Posterior cingulate gyrus (tissue), 11 donors: ENCODE data around the gene POLK.
"Not testable (repeated sequence)": the region's sequence is repeated elsewhere in the genome, so short reads cannot be mapped to it uniquely, and the experiment has no call there.

Experiments
- DNase-seq, 10 donors: peaks; one replicate each; pipeline versions ENCODE4 v3.0.0 to v3.0.0-alpha.2; 2020 to 2021; ENCODE audit warnings: mixed read lengths in 3 of 10
- intact Hi-C: fragments of 100-400 bp; cut with DNase I; formaldehyde crosslinking; loops from one replicate; pipeline ENCODE4 v1.15.1; 2023

Gene POLK

DNA sequence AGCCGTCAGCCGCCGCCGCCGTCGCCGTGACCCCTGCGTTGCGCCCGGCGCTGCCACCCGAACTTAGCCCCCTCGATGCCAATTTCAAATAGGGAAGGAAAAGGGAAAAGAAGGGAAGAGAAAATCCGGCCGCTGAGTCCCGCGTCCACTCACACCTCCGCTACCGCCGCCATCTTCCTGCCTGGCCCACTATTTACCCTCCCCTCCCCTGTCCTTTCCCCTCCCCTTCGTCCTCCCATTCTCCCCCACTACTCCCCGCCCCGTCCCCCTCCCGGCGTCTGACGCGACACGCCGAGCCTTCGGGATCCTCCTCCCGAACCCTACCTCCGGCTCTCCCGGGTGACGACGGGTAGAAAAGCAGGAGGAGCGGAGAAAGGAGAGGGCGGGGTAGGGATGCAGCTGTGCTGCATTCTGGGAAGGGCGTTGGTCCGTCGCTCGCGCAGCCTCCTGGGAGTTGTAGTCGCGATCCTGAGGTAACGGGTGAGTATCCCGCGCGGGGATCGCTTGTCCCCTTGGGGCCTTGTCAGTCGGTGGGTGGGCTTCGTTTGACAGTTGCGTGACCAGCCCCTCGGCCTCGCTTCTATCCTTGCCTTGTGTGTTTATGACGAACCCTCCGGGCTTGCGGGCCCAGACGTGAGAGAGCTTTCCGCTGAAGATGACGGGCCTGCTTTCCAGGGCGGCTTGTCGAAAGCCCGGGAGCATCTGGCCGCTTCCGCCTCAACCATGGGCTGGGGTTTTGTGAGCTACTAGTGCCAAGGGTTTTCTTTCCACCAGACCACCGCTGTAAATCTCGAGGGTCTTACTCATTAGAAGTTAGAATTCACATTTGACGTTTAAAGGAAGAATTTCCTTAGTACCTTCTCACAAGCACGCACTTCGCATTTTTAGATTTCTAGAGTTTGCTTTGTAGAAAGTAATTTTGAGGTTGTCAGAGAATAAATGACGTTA lies at the start of gene POLK, which contains the start of gene CERT1:
TSS of gene POLK (plus strand) at position 457 of the 948 bp plus-strand sequence.
TSS of gene CERT1 (minus strand) at position 195 of the 948 bp plus-strand sequence. CDS start 422 bp downstream, outside the sequence.
- DNase-seq: peak; percentile 98 to 100 (median 99)
- intact Hi-C loops: loop anchor here (1.0 to 5.0 kb wide), 3 partner anchors 156 to 274 kb away; partner anchors contain the start of gene ANKRD31

DNA sequence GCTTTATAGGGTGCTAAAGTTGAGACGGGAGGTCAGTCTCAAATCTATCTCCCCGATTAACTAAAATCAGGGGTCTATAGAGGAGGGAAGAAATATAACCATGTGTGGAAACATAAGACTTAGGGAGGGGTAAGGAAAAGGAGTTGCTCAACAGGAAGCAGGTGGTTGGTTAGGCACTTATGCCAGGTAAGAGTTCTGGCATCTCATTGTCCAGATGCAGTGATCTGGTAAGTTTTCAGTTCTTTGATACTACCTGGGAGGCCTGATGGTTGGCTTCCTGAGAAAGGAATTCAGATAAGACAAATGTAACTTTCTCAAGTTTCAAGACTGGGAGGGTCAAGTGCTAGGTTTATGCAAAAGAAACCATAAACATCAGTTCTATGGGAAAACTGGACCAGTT lies 48.0 kb upstream of the POLK start:
- DNase-seq: no peak
- intact Hi-C loops: no loop called here

DNA sequence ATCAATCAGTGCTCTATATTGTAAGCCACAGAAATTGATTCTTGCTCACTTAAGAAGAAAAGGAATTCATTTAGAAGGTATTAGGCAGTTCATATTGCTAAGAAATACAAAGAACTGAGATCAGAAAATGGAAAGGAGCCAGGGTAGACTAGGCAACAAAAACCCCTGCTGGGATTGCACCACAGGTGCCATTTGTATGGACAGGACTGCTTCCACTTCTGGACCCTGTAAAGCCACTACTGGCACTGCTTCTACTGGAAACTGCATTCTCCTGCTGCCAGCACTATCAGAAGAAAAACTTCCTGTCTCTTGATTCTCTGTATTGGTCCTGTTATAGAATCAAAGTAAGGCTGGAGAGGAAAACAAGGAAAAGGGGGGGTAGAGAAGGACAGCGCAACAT lies 46.2 kb upstream of the POLK start:
- intact Hi-C loops: no loop called here
- no peak for DNase-seq

DNA sequence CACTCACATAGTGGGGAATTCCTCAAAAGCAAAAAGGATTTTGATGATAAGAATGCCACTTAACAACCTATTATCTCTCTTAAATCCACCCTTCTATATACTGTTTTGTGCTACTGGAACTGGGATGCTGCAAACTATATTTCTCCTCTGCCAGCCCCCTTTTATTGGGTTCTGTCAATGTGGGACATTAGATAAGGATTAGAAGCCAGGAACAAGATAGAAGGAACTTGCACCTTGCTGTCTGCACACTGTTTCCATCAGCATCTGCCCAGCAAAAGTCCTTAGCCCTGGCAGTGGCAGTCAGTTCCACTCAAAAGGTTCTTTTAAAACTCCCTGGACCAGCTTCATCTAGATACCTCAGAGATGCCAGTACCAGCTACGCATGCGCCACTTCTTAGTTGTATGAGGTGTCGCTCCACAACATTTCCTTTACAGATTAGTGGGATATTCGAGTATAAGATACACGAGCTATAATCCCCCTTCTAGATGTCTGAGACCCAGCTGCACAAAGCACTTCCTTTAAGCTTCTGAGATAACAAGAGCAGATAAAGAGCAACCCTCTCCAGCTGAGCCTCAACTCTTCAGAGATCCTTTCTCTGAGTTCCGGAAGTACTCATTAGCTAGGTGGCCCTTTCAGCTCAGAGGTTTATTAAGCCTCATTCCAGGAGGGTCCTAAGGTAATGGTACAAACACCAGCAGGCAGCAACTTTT lies 45.5 kb upstream of the POLK start:
- intact Hi-C loops: no loop called here
- no peak for DNase-seq

DNA sequence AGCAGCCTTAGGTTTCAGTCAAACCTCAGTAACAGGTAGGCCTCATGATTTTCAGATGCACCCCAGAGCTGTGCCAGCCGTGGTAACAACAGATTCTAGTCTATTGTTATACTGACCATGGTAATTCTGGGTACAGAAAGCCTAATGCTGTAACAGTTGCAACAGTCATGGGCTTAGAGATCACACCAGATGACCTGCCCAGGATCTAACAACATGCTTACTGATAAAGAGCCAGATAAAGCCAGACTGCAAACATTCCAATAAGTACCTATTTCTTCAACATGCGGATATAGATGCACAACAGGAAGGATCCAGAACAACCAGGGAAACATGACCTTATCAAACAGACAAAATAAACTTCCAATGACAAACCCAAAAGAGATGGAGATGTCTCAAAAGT lies 43.1 kb upstream of the POLK start:
- intact Hi-C loops: no loop called here
- DNase-seq: no peak

DNA sequence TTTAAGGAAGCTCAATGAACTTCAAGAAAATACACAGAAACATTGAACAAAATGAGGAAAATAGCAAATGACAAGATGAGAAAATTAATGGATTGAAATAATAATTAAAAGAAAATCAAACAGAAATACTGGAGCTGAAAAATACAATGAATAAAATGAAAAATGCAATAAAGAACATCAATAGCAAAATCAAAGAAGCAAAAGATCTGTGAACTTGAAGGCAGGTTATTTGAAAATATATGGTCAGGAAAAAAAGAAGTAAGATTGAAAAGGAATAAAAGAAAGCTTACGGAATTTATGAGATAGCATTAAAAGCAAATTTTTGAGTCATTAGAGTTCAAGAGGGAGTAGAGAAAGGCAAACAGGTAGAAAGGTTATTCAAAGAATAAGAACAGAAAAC lies 42.7 kb upstream of the POLK start:
- DNase-seq: no peak
- intact Hi-C loops: no loop called here

DNA sequence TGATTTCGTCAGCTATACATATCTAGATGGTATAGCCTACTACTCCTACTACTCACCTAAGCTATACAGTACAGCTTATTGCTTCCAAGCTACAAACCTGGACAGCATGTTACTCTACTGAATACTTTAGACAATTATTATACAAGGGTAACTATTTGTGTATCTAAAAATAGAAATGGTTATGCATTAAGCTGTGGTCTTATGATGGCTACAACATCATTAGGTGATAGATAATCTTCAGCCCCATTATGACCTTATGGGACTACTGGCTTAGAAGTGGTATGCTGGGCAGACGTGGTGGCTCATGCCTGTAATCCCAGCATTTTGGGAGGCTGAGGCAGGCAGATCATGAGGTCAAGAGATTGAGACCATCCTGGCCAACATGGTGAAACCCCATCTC lies 40.5 kb upstream of the POLK start:
- no peak for DNase-seq
- intact Hi-C loops: no loop called here

DNA sequence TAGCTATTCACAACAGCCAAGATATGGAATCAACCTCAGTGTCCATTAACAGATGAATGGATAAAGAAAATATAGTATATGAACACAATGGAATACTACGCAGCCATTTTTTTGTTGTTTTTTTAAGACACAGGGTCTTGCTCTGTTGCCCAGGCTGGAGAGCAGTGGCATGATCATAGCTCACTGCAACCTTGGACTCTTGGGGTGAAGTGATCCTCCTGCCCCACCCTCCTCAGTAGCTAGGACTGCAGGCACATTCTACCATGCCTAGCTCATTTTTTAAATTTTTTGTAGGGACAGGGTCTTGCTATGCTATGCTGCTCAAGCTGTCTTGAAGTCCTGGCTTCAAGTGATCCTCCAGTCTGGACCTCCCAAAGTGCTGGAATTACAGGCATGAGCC lies 38.7 kb upstream of the POLK start:
- no peak for DNase-seq
- intact Hi-C loops: no loop called here

DNA sequence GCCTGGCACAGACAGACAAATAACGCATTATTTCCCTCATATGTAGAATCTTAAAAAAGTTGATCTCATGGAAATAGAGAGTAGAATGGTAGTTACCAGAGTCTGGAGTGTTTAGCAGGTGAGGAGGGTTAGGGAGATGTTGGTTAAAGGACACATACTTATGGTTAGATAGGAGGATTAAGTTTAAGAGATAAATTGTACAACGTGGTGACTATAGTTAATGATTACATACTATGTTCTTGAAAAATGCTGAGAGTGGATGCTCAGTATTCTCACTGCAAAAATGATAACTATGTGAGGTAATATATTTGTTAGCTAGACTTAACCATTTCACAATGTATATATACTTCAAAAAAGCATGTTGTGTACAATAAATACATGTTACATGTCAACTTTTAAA lies 38.2 kb upstream of the POLK start:
- intact Hi-C loops: no loop called here

DNA sequence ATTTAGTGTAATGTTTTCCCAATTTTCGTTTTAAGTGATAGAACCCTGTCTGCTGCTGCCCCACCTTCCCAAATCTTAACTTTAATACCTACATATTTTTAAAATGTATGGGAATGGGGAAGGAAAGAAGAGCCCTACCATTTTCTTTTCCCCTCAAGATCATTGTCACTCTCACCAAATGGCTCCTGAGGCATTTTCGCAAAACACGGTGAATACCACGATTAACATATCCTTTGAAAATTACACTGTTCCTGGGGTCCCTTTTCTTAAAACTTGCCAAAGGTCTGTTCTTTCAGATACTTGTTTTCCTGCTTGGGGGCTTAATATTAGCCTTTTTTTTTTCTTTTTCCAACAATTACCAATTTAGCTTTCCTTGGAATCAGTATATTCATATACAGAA lies 36.3 kb upstream of the POLK start:
- intact Hi-C loops: no loop called here
- no peak for DNase-seq

More for the DNA sequence above, 38.2 kb upstream of the POLK start:
- DNase-seq: no peak

DNA sequence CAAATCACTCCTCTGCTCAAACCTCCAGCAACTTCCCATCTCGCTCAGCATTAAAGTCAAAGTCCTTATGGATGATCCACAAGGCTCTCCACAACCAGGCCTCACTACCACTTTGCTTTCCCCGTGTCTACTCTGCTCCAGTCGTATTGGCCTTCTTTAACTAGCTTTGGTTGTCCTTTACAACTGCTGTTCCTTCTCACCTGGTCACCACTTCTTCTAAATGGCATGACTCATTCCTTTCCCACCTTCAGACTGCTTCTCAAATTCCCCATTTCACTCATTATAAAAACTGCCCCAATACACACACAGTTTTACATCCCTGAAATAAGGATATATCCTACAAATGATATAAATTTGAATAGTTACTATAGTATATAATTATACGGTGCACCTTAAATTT lies 30.7 kb upstream of the POLK start:
- no peak for DNase-seq
- intact Hi-C loops: no loop called here

DNA sequence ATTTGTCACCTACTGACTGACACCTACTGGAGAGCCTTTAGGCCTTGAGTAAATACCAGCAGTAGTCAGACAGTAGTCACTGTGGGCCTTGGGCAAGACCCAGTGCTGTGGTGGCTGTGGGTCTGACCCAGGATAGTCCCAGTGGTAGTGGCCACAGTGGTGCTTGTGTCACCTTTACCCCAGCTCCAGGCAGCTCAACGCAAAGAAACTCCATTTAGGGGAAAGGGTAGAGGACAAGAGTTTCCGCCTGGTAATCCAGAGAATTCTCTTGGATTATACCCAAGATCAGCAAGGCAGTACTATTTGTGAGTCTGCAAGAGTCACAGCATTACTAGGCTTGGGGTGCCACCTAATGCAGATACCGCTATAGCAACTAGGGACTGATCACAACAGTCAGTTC lies 29.2 kb upstream of the POLK start:
- DNase-seq: no peak
- intact Hi-C loops: no loop called here

DNA sequence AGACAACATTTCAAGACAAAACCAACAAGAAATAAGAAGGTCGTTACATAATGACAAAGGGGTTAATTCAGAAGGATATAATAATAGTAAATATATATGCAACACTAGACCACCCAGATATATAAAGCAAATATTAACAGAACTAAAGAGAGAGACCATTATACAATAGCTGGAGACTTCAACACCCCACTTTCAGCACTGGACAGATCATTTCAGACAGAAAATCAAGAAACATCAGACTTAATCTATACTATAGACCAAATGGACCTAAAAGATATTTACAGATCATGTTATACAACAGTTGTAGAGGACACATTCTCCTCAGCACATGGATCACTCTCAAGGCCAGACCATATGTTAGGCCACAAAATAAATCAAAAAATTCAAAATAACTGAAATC lies 27.1 kb upstream of the POLK start:
- no peak for DNase-seq
- intact Hi-C loops: no loop called here

DNA sequence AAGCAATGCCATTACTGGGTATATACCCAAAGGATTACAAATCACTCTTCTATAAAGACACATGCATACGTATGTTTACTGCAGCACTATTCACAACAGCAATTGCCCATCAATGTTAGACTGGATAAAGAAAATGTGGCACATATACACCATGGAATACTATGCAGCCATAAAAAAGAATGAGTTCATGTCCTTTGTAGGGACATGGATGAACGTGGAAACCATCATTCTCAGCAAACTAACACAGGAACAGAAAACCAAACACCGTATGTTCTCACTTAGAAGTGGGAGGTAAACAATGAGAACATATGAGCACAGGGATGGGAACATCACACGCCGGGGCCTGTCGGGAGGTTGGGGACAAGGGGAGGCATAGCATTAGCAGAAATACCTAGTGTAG lies 21.8 kb upstream of the POLK start:
- intact Hi-C loops: not testable (repeated sequence)
- DNase-seq: peak in 1 of 10 donors; percentile 26

DNA sequence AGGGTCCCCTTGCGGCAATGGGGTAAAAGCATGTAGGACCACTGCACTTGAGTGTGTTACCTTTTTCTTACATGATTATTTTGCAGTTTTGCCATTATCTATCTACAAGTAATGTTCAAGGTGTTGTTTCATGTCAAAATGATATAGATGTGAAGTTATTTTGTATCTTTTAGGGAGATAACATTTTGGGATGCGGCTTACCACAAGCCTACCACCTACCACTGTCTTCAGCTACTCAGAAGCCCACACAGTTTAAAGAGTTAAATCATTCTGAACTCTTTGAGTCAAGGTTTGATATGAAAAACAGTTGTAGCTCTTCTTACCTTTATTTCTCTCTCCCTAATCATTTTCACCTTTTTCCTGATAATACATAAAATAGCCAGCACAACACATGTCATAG lies 20.1 kb upstream of the POLK start:
- intact Hi-C loops: no loop called here
- DNase-seq: no peak

DNA sequence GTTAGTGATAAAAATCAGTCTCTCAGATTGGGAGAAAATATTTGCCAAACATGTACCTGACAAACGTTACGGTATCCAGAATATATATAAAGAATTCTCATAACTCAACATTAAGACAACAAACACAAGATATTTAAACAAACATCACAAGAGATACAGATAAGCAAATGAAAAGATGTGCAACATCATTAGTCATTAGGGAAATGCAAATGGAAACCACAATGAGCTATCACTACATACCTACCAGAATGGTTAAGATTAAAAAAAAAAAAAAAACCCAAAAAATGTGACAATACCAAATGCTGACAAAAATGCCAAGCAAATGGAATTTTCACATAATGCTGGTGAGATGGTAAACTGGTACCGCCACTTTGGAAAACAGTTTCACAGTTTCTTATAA lies 15.7 kb upstream of the POLK start:
- intact Hi-C loops: no loop called here
- DNase-seq: no peak

DNA sequence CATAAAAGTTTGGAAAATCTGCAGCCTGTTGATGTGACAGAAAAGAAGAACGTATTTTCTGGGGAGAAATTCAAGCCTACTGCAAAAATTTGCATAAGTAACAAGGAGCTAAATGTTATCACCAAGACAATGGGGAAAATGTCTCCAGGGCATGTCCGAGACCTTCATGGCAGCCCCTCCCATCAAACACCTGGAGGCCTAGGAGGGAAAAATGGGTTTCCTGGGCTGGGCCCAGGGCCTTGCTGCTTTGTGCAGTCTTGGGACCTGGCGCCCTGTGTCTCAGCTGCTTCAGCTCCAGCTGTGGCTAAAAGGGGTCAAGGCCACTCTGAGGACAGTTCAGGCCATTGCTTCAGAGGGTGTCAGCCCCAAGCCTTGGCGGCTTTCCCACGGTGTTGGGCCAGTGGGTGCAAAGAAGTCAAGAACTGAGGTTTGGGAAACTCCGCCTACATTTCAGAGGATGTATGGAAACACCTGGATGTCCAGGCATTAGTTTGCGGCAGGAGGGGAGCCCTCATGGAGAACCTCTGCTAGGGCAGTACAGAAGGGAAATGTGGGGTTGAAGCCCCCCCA lies 13.4 kb upstream of the POLK start:
- intact Hi-C loops: no loop called here
- peak in 2 of 10 donors; percentile 53 to 83 for DNase-seq

DNA sequence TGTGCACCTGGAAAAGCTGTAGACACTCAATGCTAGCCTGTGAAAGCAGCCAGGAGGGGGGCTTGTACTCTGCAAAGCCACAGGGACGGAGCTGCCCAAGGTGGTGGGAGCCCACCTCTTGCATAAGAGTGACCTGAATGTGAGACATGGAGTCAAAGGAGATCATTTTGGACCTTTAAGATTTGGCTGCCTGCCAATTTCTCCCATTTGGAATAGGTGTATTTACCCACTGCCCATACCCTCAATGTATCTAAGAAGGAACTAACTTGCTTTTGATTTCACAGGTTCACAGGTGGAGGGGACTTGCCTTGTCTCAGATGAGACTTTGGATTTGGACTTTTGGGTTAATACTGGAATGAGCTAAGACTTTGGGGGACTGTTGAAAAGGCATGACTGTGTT lies 12.8 kb upstream of the POLK start:
- intact Hi-C loops, DNase-seq: not testable (repeated sequence)

DNA sequence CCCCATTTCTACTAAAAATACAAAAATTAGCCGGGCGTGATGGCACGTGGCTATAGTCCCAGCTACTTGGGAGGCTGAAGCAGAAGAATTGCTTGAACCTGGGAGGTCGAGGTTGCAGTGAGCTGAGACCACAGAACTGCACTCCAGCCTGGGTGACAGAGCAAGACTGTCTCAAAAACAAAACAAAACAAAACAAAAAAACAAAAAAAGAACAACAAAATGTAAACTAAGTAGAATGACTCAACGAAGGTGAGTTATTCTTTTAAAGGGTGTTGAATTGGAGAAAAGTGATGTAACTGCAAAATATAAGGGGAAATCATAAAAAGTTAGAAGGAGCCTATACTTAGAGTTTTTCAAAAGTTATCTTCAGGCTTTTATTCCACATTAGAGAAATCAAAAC lies 6.6 kb upstream of the POLK start:
- intact Hi-C loops, DNase-seq: not testable (repeated sequence)

DNA sequence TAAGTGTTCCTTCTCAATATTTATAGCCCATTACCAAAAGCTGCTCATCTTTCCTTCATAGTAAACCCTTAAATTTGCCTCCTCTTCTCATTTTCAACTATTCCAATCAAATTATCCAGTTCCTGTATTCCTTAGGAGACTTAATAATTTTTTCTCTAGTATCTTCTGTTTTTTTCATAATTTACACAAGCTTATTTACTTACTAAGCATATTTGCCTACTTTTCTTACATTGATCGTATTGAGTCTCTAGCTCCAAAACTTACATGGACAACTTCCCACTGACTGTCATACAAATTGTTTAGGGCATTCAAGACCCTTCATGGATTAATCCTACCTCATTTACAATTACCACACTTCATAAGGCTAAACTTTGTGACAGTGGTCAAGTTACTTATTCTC lies 3.9 kb upstream of the POLK start:
- DNase-seq: no peak
- intact Hi-C loops: no loop called here

DNA sequence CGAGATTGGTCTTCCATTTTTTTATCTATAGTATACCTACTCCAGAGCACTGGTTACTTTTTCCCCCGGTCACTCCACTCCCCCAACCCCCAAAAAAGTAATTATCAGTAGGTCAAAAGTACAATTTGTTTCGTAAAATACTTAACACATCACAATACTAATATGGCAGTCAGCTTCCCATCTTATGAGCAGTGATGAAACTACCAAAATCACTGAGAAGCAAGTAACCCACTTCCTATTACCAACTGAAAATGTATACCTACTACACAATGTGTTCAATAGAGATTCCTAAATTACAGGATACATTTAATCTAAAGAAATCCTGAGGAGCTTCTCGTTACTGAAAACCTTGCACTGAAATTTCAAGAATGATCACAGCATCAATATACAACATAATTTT lies 2.1 kb upstream of the POLK start:
- intact Hi-C loops: no loop called here

More for the DNA sequence above, 2.1 kb upstream of the POLK start:
- DNase-seq: no peak
